CD14-positive monocyte (primary cell): ENCODE results near the gene LRRC49. TPM values are rescaled to one million over a fixed set of nuclear protein-coding genes. Genes with fewer than 3 reads are reported as not detected.

Experiments used
- DNase-seq, 3 donors: peaks; one replicate each; pipeline ENCODE4 v3.0.0-alpha.2; 2011 to 2022
- H2AFZ ChIP-seq: 2 replicates; pipeline ENCODE4 v1.6.0; 2012; ENCODE audit warnings: mild to moderate bottlenecking, low read depth, low read length, inconsistent platforms; ENCODE audit not compliant: insufficient read depth, poor library complexity, severe bottlenecking
- H3K27ac ChIP-seq, 2 donors: 1 replicate in 1 of 2; 2 replicates in 1 of 2; pipeline ENCODE4 v1.5.1; 2012 to 2013; ENCODE audit warnings: low read length in 2 of 2, control low read depth in 1 of 2, inconsistent platforms in 1 of 2, low read depth in 1 of 2, mild to moderate bottlenecking in 1 of 2
- H3K27me3 ChIP-seq, 2 donors: one replicate each; pipeline versions ENCODE4 v1.6.0 to v1.6.1; 2011 to 2013; ENCODE audit warnings: low read length in 2 of 2; ENCODE audit not compliant: control insufficient read depth in 2 of 2, insufficient read depth in 2 of 2
- H3K36me3 ChIP-seq, 2 donors: replicated peaks in 1 of 2; 1 replicate in 1 of 2; 2 replicates in 1 of 2; pipeline versions ENCODE4 v1.5.1 to v1.6.1; 2012 to 2013; ENCODE audit warnings: low read length in 2 of 2, control low read depth in 1 of 2, inconsistent platforms in 1 of 2, mild to moderate bottlenecking in 1 of 2; ENCODE audit not compliant: insufficient read depth in 2 of 2, control insufficient read depth in 1 of 2
- H3K4me1 ChIP-seq, 2 donors: 1 replicate in 1 of 2; 2 replicates in 1 of 2; pipeline versions ENCODE4 v1.5.1 to v1.6.1; 2012 to 2013; ENCODE audit warnings: low read length in 2 of 2, control low read depth in 1 of 2, inconsistent platforms in 1 of 2, mild to moderate bottlenecking in 1 of 2, moderate library complexity in 1 of 2; ENCODE audit not compliant: insufficient read depth in 2 of 2, control insufficient read depth in 1 of 2
- H3K4me2 ChIP-seq: replicated peaks from 2 replicates; pipeline ENCODE3; 2012; ENCODE audit warnings: low read length, moderate library complexity, mild to moderate bottlenecking; ENCODE audit not compliant: poor library complexity, severe bottlenecking; ENCODE audit errors: extremely low read depth
- H3K4me3 ChIP-seq, 3 experiments: fragments of 200-600 bp in 1 of 3; sonication (generic) in 1 of 3; replicated peaks in 1 of 3; 1 replicate in 2 of 3; 2 replicates in 1 of 3; pipeline ENCODE4 v1.5.1; 2011 to 2013; ENCODE audit warnings: low read length in 3 of 3, mild to moderate bottlenecking in 3 of 3, control low read depth in 2 of 3, low read depth in 2 of 3, inconsistent platforms in 1 of 3, moderate library complexity in 1 of 3
- H3K79me2 ChIP-seq: 2 replicates; pipeline ENCODE4 v1.6.0; 2012; ENCODE audit warnings: mild to moderate bottlenecking, control low read depth, inconsistent platforms, low read length, moderate library complexity; ENCODE audit not compliant: insufficient read depth
- H3K9ac ChIP-seq: 2 replicates; pipeline ENCODE4 v1.6.0; 2017; ENCODE audit warnings: low read length, mild to moderate bottlenecking; ENCODE audit not compliant: insufficient read depth, poor library complexity, severe bottlenecking
- H3K9me3 ChIP-seq, 2 donors: replicated peaks in 1 of 2; 1 replicate in 1 of 2; 2 replicates in 1 of 2; pipeline versions ENCODE4 v1.5.1 to v1.6.1; 2012 to 2013; ENCODE audit warnings: low read length in 2 of 2, control low read depth in 1 of 2; ENCODE audit not compliant: control insufficient read depth in 1 of 2, insufficient read depth in 1 of 2
- H4K20me1 ChIP-seq: 2 replicates; pipeline ENCODE4 v1.6.0; 2012; ENCODE audit warnings: mild to moderate bottlenecking, low read length, control low read depth, moderate library complexity; ENCODE audit not compliant: insufficient read depth
- H3K27ac Mint-ChIP-seq, 7 donors: one replicate each; pipeline ENCODE4 v1.8.0; 2020; ENCODE audit warnings: mild to moderate bottlenecking in 7 of 7, mixed read lengths in 7 of 7, moderate library complexity in 6 of 7, inconsistent platforms in 2 of 7
- H3K27me3 Mint-ChIP-seq, 3 donors: one replicate each; pipeline ENCODE4 v1.8.0; 2021 to 2022; ENCODE audit warnings: low read depth in 3 of 3, mild to moderate bottlenecking in 3 of 3, mixed read lengths in 3 of 3, moderate library complexity in 3 of 3, inconsistent platforms in 1 of 3
- H3K36me3 Mint-ChIP-seq, 2 donors: one replicate each; pipeline ENCODE4 v1.8.0; 2020; ENCODE audit warnings: mixed read lengths in 2 of 2, inconsistent platforms in 1 of 2, mild to moderate bottlenecking in 1 of 2
- H3K4me1 Mint-ChIP-seq: one replicate; pipeline ENCODE4 v1.8.0; 2020; ENCODE audit warnings: mild to moderate bottlenecking, mixed read lengths
- H3K4me3 Mint-ChIP-seq, 2 donors: one replicate each; pipeline ENCODE4 v1.8.0; 2020; ENCODE audit warnings: mild to moderate bottlenecking in 2 of 2, mixed read lengths in 2 of 2, moderate library complexity in 1 of 2
- H3K9me3 Mint-ChIP-seq, 7 donors: one replicate each; pipeline ENCODE4 v1.8.0; 2020 to 2022; ENCODE audit warnings: mixed read lengths in 7 of 7, mild to moderate bottlenecking in 6 of 7, moderate library complexity in 6 of 7, inconsistent platforms in 2 of 7
- CTCF ChIP-seq: fragments of 200-600 bp; IDR thresholded peaks from one replicate; pipeline ENCODE4 v1.8.0; 2022; ENCODE audit warnings: antibody characterized with exemption, mild to moderate bottlenecking
- WGBS: methylation state at CpG from one replicate; pipeline ENCODE4 v1.1.5; 2013; ENCODE audit warnings: missing lambda C conversion rate; ENCODE audit not compliant: insufficient coverage; 5-methylcytosine and 5-hydroxymethylcytosine counted together
- intact Hi-C, 2 donors: fragments of 100-400 bp; cut with micrococcal nuclease; formaldehyde crosslinking; loops; one replicate each; pipeline versions ENCODE4 v1.15.0 to v1.15.1; 2023
- polyA plus RNA-seq, 3 donors: library from polyadenylated mRNA; depleted of rRNA in 1 of 3; unstranded in 2 of 3; stranded (reverse) in 1 of 3; fragments of 300-500 nt in 2 of 3; fragments of >200 nt in 1 of 3; fragmentation: Illumina TruSeq in 2 of 3; gene quantifications; 1 replicate in 2 of 3; 2 replicates in 1 of 3; pipeline ENCODE4 v1.2.3, GENCODE V29; 2012 to 2021

LRRC49 gene
- polyA plus RNA-seq, 3 donors: 0.08 to 0.51 (median 0.24) TPM

GRCh38 chr15:71079208-71080044 lies 186.8 kb downstream of the LRRC49 start:
- no peak for TF ChIP-seq CTCF
- 14% methylated on average over 1 of the region's 6 CpGs for WGBS
- Histone ChIP-seq H3K79me2 (no peaks in the 10 kb centered on the region), H3K27ac (no peak overlapping the region), H3K27me3 (no peaks in the 10 kb centered on the region), H3K36me3 (no peaks in the 10 kb centered on the region), H3K9me3 (no peaks in the 10 kb centered on the region), H3K4me1 (no peaks in the 10 kb centered on the region), H3K4me3 (no peak overlapping the region), H2AFZ (no peak overlapping the region), H3K4me2 (no peak overlapping the region), H4K20me1 (no peaks in the 10 kb centered on the region), H3K9ac (no peak overlapping the region)
- Mint-ChIP-seq H3K4me1 (no peaks in the 10 kb centered on the region), H3K4me3 (no peak overlapping the region), H3K36me3 (no peaks in the 10 kb centered on the region), H3K9me3 (peaks cover 0 to 7% (median 3%) of the 10 kb centered on the region in 7 donors), H3K27ac (no peak overlapping the region), H3K27me3 (peaks cover 4 to 10% (median 4%) of the 10 kb centered on the region in 3 donors)
- intact Hi-C loops: no loop called here
- DNase-seq: no peak

DNA sequence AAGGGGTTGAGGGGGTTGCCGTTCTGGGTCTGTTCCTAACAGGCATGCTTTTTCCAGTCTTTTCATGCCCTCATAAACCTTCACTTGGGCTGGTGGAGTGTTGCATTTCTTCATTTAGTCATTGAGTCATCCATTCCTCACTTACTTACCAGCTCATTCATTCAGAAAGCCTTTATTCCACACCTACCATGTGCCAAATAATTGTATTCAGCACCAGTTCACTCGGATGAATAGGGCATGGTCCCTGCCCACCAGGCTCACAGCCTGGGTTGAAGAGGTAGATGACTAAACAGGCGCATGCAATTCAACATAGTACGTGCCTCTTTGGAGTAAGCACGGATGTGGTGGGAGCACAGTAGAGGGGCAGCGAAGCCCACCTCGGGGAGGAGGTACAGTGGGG lies 187.5 kb downstream of the LRRC49 start:
- no peaks in the 10 kb centered on the region for H3K36me3 Mint-ChIP-seq
- intact Hi-C loops: no loop called here

More for the DNA sequence above, 187.5 kb downstream of the LRRC49 start:
- Histone ChIP-seq H3K4me3 (no peak overlapping the region), H4K20me1 (no peaks in the 10 kb centered on the region), H3K9me3 (no peaks in the 10 kb centered on the region), H3K9ac (no peak overlapping the region), H3K4me1 (no peaks in the 10 kb centered on the region), H3K27ac (no peak overlapping the region), H3K27me3 (no peaks in the 10 kb centered on the region), H3K36me3 (no peaks in the 10 kb centered on the region), H3K79me2 (no peaks in the 10 kb centered on the region), H3K4me2 (no peak overlapping the region), H2AFZ (no peak overlapping the region)
- no peak for TF ChIP-seq CTCF
- 82% methylated on average over 6 of the region's 7 CpGs for WGBS
- Mint-ChIP-seq H3K27ac (no peak overlapping the region), H3K9me3 (peaks cover 0 to 7% (median 2%) of the 10 kb centered on the region in 7 donors), H3K4me3 (no peak overlapping the region), H3K4me1 (no peaks in the 10 kb centered on the region), H3K27me3 (peaks cover 4 to 7% (median 4%) of the 10 kb centered on the region in 3 donors)
- DNase-seq: no peak
